Activated CD8-positive, alpha-beta T cell treated with anti-CD3 and anti-CD28 coated beads for 36 hours (primary cell): ENCODE data around the gene DDX10. TPM values are rescaled to one million over a fixed set of nuclear protein-coding genes. Genes with fewer than 3 reads are reported as not detected.
A peak's percentile ranks its signal among the peaks of the same experiment; 100 is the strongest.

Experiments
- ATAC-seq: fragments of 200-7000 bp; cut with Tn5 transposase; one replicate; pipeline ENCODE4 v1.10.0; 2021; ENCODE audit warnings: mild to moderate bottlenecking, moderate library complexity
- CTCF ChIA-PET: fragments of 350-600 bp; sonication (Branson Sonifier 250); formaldehyde crosslinking; loops from one replicate; lab custom pipeline; 2021; ENCODE audit warnings: antibody characterized with exemption; lab: Charles Lee
- POLR2A ChIA-PET: fragments of 350-600 bp; sonication (Branson Sonifier 250); formaldehyde crosslinking; loops from one replicate; lab custom pipeline; 2021; ENCODE audit warnings: antibody characterized with exemption; lab: Charles Lee
- DNase-seq: peaks from one replicate; pipeline ENCODE4 v3.0.0-alpha.2; 2020
- H3K27ac Mint-ChIP-seq: one replicate; pipeline ENCODE4 v1.8.0; 2021; ENCODE audit warnings: mild to moderate bottlenecking, mixed read lengths
- H3K27me3 Mint-ChIP-seq: one replicate; pipeline ENCODE4 v1.8.0; 2021; ENCODE audit warnings: mixed read lengths
- H3K36me3 Mint-ChIP-seq: one replicate; pipeline ENCODE4 v1.8.0; 2021; ENCODE audit warnings: low read depth, mixed read lengths
- H3K4me1 Mint-ChIP-seq: one replicate; pipeline ENCODE4 v1.8.0; 2021; ENCODE audit warnings: low read depth, mixed read lengths
- H3K4me3 Mint-ChIP-seq: one replicate; pipeline ENCODE4 v1.8.0; 2021; ENCODE audit warnings: mild to moderate bottlenecking, moderate library complexity, mixed read lengths
- H3K9me3 Mint-ChIP-seq: one replicate; pipeline ENCODE4 v1.8.0; 2021; ENCODE audit warnings: mixed read lengths
- CTCF ChIP-seq: fragments of 200-600 bp; IDR thresholded peaks from one replicate; pipeline ENCODE4 v1.8.0; 2022; ENCODE audit warnings: antibody characterized with exemption, mild to moderate bottlenecking
- intact Hi-C: fragments of 100-400 bp; cut with micrococcal nuclease; formaldehyde crosslinking; loops from one replicate; pipeline ENCODE4 v1.10.0; 2022
- total RNA-seq, 2 experiments: library from RNA; stranded (reverse); gene quantifications; one replicate each; pipeline ENCODE4 v1.2.3, GENCODE V29; 2021

The DDX10 gene
- total RNA-seq, 2 experiments from 2014 or later, result 45.4 to 46.3 TPM

- ChIA-PET POLR2A (no interaction called here), CTCF (no interaction called here)
- H3K4me1 Mint-ChIP-seq, result peaks cover 40% of the 10 kb centered on the region
- no peak for TF ChIP-seq CTCF
- ATAC-seq (peak; percentile 56), DNase-seq (no peak)
- H3K9me3 Mint-ChIP-seq, result no peaks in the 10 kb centered on the region
- H3K27me3 Mint-ChIP-seq, result no peaks in the 10 kb centered on the region
- no peak overlapping the region for H3K4me3 Mint-ChIP-seq
- intact Hi-C loops, result no loop called here
- H3K36me3 Mint-ChIP-seq, result peaks cover 7% of the 10 kb centered on the region
- peak overlapping the region; percentile 14 for H3K27ac Mint-ChIP-seq
These were observed 87.5 kb downstream of the DDX10 start for GRCh38 chr11:108752297-108752751.

GRCh38 chr11:108754901-108755625 is 90.2 kb downstream of the DDX10 start:
- no peak overlapping the region for H3K27ac Mint-ChIP-seq
- POLR2A ChIA-PET, result no interaction called here
- H3K4me3 Mint-ChIP-seq, result no peak overlapping the region
- no peaks in the 10 kb centered on the region for H3K27me3 Mint-ChIP-seq
- peaks cover 46% of the 10 kb centered on the region for H3K4me1 Mint-ChIP-seq
- DNase-seq, result no peak
- CTCF ChIA-PET, result interaction anchor here (0.7 to 1.6 kb wide), 3 partner anchors 20 to 116 kb away, joined by 3 to 4 read pairs (median 4); no protein-coding TSS in a partner anchor
- no peaks in the 10 kb centered on the region for H3K9me3 Mint-ChIP-seq
- H3K36me3 Mint-ChIP-seq, result peaks cover 12% of the 10 kb centered on the region
- no peak for TF ChIP-seq CTCF
- intact Hi-C loops, result no loop called here
- no peak for ATAC-seq

- TF ChIP-seq CTCF, result no peak
- intact Hi-C loops, result no loop called here
- ATAC-seq (no peak), DNase-seq (no peak)
- Mint-ChIP-seq H3K36me3 (peaks cover 6% of the 10 kb centered on the region), H3K27ac (no peak overlapping the region), H3K4me3 (no peak overlapping the region), H3K4me1 (peaks cover 33% of the 10 kb centered on the region), H3K9me3 (no peaks in the 10 kb centered on the region), H3K27me3 (no peaks in the 10 kb centered on the region)
- POLR2A ChIA-PET, result no interaction called here
- CTCF ChIA-PET, result interaction anchor here (1.2 to 2.7 kb wide), 3 partner anchors 9 to 60 kb away, joined by 3 to 7 read pairs (median 3); no protein-coding TSS in a partner anchor
These were observed 92.8 kb downstream of the DDX10 start for GRCh38 chr11:108757630-108758029.

GRCh38 chr11:108758458-108758857 is 93.6 kb downstream of the DDX10 start:
- Mint-ChIP-seq H3K4me1 (peaks cover 31% of the 10 kb centered on the region), H3K36me3 (peaks cover 4% of the 10 kb centered on the region), H3K27me3 (no peaks in the 10 kb centered on the region), H3K4me3 (no peak overlapping the region), H3K9me3 (no peaks in the 10 kb centered on the region), H3K27ac (no peak overlapping the region)
- TF ChIP-seq CTCF, result no peak
- ChIA-PET POLR2A (no interaction called here), CTCF (interaction anchor here (1.5 to 2.7 kb wide), 2 partner anchors 10 to 60 kb away, joined by 3 to 7 read pairs; no protein-coding TSS in a partner anchor)
- ATAC-seq (no peak), DNase-seq (no peak)
- intact Hi-C loops, result no loop called here

- Mint-ChIP-seq H3K27ac (no peak overlapping the region), H3K4me1 (peaks cover 3% of the 10 kb centered on the region), H3K9me3 (no peaks in the 10 kb centered on the region), H3K27me3 (no peaks in the 10 kb centered on the region), H3K4me3 (no peak overlapping the region), H3K36me3 (peaks cover 20% of the 10 kb centered on the region)
- ATAC-seq (no peak), DNase-seq (no peak)
- ChIA-PET POLR2A (no interaction called here), CTCF (no interaction called here)
- intact Hi-C loops, result no loop called here
- TF ChIP-seq CTCF, result no peak
These were observed 101.8 kb downstream of the DDX10 start for GRCh38 chr11:108766596-108767173.
